Trophoblast cell (in vitro differentiated cells and primary cell): ENCODE data around the gene SHKBP1.

Experiments used
- DNase-seq, 2 donors: peaks; one replicate each; pipeline ENCODE4 v3.0.0-alpha.2; 2016
- H2AFZ ChIP-seq: 2 replicates; pipeline ENCODE4 v1.6.1; 2013; ENCODE audit warnings: low read length, moderate library complexity, mild to moderate bottlenecking; ENCODE audit not compliant: insufficient read depth, poor library complexity
- H2AK5ac ChIP-seq: 2 replicates; pipeline ENCODE4 v1.6.1; 2013; ENCODE audit warnings: mild to moderate bottlenecking, low read length
- H2BK120ac ChIP-seq: 2 replicates; pipeline ENCODE4 v1.6.1; 2013; ENCODE audit warnings: low read length, mild to moderate bottlenecking, moderate library complexity; ENCODE audit not compliant: insufficient read depth, poor library complexity
- H2BK12ac ChIP-seq: 2 replicates; pipeline ENCODE4 v1.6.1; 2013; ENCODE audit warnings: mild to moderate bottlenecking, low read length, moderate library complexity
- H2BK5ac ChIP-seq: 2 replicates; pipeline ENCODE4 v1.6.1; 2013; ENCODE audit warnings: low read length, low read depth, moderate library complexity, mild to moderate bottlenecking; ENCODE audit not compliant: poor library complexity
- H3K14ac ChIP-seq: 2 replicates; pipeline ENCODE4 v1.6.1; 2013; ENCODE audit warnings: mild to moderate bottlenecking, low read length
- H3K18ac ChIP-seq: 2 replicates; pipeline ENCODE4 v1.6.1; 2013; ENCODE audit warnings: mild to moderate bottlenecking, low read length
- H3K23ac ChIP-seq: 2 replicates; pipeline ENCODE4 v1.6.1; 2013; ENCODE audit warnings: low read length
- H3K27ac ChIP-seq: 2 replicates; pipeline ENCODE4 v1.5.1; 2013; ENCODE audit warnings: low read depth, mild to moderate bottlenecking, inconsistent platforms, low read length, moderate library complexity
- H3K27me3 ChIP-seq: 2 replicates; pipeline ENCODE4 v1.6.1; 2013; ENCODE audit warnings: inconsistent platforms, mild to moderate bottlenecking, low read length, moderate library complexity; ENCODE audit not compliant: insufficient read depth
- H3K36me3 ChIP-seq, 2 experiments: 1 replicate in 1 of 2; 2 replicates in 1 of 2; pipeline ENCODE4 v1.6.1; 2013; ENCODE audit warnings: low read length in 2 of 2, mild to moderate bottlenecking in 2 of 2, moderate library complexity in 1 of 2; ENCODE audit not compliant: insufficient read depth in 2 of 2, control insufficient read depth in 1 of 2
- H3K4ac ChIP-seq: 2 replicates; pipeline ENCODE4 v1.6.1; 2013; ENCODE audit warnings: low read depth, mild to moderate bottlenecking, low read length, moderate library complexity
- H3K4me1 ChIP-seq, 2 experiments: 1 replicate in 1 of 2; 2 replicates in 1 of 2; pipeline ENCODE4 v1.6.1; 2013; ENCODE audit warnings: low read length in 2 of 2, mild to moderate bottlenecking in 2 of 2, moderate library complexity in 1 of 2; ENCODE audit not compliant: insufficient read depth in 2 of 2, control insufficient read depth in 1 of 2
- H3K4me2 ChIP-seq: 2 replicates; pipeline ENCODE4 v1.6.1; 2013; ENCODE audit warnings: inconsistent platforms, mild to moderate bottlenecking, low read length, moderate library complexity
- H3K4me3 ChIP-seq: 2 replicates; pipeline ENCODE4 v1.5.1; 2013; ENCODE audit warnings: mild to moderate bottlenecking, low read depth, low read length, inconsistent platforms
- H3K79me1 ChIP-seq: one replicate; pipeline ENCODE4 v1.6.1; 2013; ENCODE audit warnings: low read length
- H3K79me2 ChIP-seq: 2 replicates; pipeline ENCODE4 v1.6.1; 2013; ENCODE audit warnings: low read length, mild to moderate bottlenecking; ENCODE audit not compliant: control insufficient read depth, insufficient read depth, poor library complexity
- H3K9ac ChIP-seq: 2 replicates; pipeline ENCODE4 v1.6.1; 2013; ENCODE audit warnings: mild to moderate bottlenecking, low read length
- H3K9me3 ChIP-seq: 2 replicates; pipeline ENCODE4 v1.6.1; 2013; ENCODE audit warnings: low read depth, mild to moderate bottlenecking, control low read depth, inconsistent platforms, low read length; ENCODE audit not compliant: insufficient read depth
- H4K12ac ChIP-seq: 2 replicates; pipeline ENCODE4 v1.6.1; 2013; ENCODE audit warnings: low read depth, mild to moderate bottlenecking, low read length, moderate library complexity
- H4K8ac ChIP-seq: 2 replicates; pipeline ENCODE4 v1.6.1; 2013; ENCODE audit warnings: low read depth, mild to moderate bottlenecking, low read length, moderate library complexity
- H4K91ac ChIP-seq: one replicate; pipeline ENCODE4 v1.6.1; 2013; ENCODE audit warnings: low read depth, mild to moderate bottlenecking, low read length, moderate library complexity
- WGBS: extraction: QIAGEN DNeasy Blood & Tissue Kit; methylation state at CpG from one replicate; pipeline ENCODE4 v1.1.7; 2013; ENCODE audit warnings: missing lambda C conversion rate; ENCODE audit not compliant: insufficient read length, insufficient coverage; ENCODE audit errors: extremely low coverage; 5-methylcytosine and 5-hydroxymethylcytosine counted together

The SHKBP1 gene

DNA sequence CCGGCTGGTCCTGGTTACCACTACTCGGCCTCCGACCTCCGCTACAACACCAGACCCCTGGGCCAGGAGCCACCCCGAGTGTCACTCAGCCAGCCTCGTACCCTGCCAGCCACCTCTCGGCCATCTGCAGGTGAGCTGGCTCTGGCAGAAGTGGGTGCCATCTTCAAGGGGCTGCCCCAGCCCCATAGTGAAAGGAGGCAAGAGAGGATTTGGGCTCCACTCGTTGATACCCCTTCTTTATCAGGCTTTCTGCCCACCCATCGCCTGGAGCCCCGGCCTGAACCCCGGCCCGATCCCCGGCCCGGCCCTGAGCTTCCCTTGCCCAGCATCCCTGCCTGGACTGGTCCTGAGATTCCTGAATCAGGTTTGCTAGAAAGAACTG, 31.6 kb downstream of the SHKBP1 start:
- Histone ChIP-seq H2BK12ac (no peak overlapping the region), H3K79me1 (peaks cover 22% of the 10 kb centered on the region), H3K4me2 (no peak overlapping the region), H3K27ac (no peak overlapping the region), H3K4me3 (no peak overlapping the region), H3K4ac (no peak overlapping the region), H3K23ac (no peak overlapping the region), H3K79me2 (no peaks in the 10 kb centered on the region), H2AFZ (no peak overlapping the region), H3K14ac (no peak overlapping the region), H3K9me3 (peaks cover 14% of the 10 kb centered on the region), H3K4me1 (peaks cover 28 to 36% of the 10 kb centered on the region in 2 experiments), H4K8ac (no peak overlapping the region), H2BK120ac (no peak overlapping the region), H3K18ac (no peak overlapping the region), H4K91ac (no peak overlapping the region), H4K12ac (no peak overlapping the region), H2AK5ac (no peak overlapping the region), H3K9ac (no peak overlapping the region), H3K27me3 (peaks cover 6% of the 10 kb centered on the region), H2BK5ac (no peak overlapping the region), H3K36me3 (peaks cover 0 to 3% of the 10 kb centered on the region in 2 experiments)
- no CpG with 5 or more reads among the region's 14 CpGs for WGBS
- DNase-seq: no peak

DNA sequence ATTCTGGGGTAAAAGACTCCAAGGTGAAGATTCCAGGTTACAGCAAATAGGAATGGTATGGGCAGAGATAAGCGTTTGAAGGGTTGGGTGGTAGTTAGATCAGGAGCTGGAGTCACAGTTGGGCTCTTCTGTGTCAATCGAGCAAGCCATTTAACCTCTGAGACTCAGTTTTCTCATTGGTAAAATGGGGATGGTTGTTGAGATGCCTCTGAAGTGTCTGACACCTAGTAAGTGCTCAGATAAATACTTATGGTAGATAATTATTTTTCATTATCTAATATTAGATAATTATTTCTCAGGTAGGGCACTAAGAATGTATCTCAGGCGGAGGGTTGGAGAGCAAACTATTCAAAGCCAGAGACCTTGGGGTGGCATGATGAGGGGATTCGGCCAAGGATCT, 32.3 kb downstream of the SHKBP1 start:
- no CpG with 5 or more reads among the region's 4 CpGs for whole genome bisulfite sequencing
- H4K8ac ChIP-seq: no peak overlapping the region
- no peak overlapping the region for H3K14ac ChIP-seq
- H2BK12ac ChIP-seq: no peak overlapping the region
- peaks cover 25% of the 10 kb centered on the region for H3K79me1 ChIP-seq
- H3K9me3 ChIP-seq: peaks cover 15% of the 10 kb centered on the region
- no peak overlapping the region for H3K27ac ChIP-seq
- H2AFZ ChIP-seq: no peak overlapping the region
- H2BK5ac ChIP-seq: no peak overlapping the region
- no peak overlapping the region for H3K4ac ChIP-seq
- H3K79me2 ChIP-seq: no peaks in the 10 kb centered on the region
- peaks cover 0 to 3% of the 10 kb centered on the region in 2 experiments for H3K36me3 ChIP-seq
- DNase-seq: peak; percentile 18 to 46
- H4K91ac ChIP-seq: no peak overlapping the region
- H2AK5ac ChIP-seq: no peak overlapping the region
- no peak overlapping the region for H3K4me3 ChIP-seq
- H3K23ac ChIP-seq: no peak overlapping the region
- H3K9ac ChIP-seq: no peak overlapping the region
- H3K27me3 ChIP-seq: peaks cover 6% of the 10 kb centered on the region
- H2BK120ac ChIP-seq: no peak overlapping the region
- peaks cover 28 to 34% of the 10 kb centered on the region in 2 experiments for H3K4me1 ChIP-seq
- no peak overlapping the region for H3K18ac ChIP-seq
- no peak overlapping the region for H4K12ac ChIP-seq
- H3K4me2 ChIP-seq: no peak overlapping the region

DNA sequence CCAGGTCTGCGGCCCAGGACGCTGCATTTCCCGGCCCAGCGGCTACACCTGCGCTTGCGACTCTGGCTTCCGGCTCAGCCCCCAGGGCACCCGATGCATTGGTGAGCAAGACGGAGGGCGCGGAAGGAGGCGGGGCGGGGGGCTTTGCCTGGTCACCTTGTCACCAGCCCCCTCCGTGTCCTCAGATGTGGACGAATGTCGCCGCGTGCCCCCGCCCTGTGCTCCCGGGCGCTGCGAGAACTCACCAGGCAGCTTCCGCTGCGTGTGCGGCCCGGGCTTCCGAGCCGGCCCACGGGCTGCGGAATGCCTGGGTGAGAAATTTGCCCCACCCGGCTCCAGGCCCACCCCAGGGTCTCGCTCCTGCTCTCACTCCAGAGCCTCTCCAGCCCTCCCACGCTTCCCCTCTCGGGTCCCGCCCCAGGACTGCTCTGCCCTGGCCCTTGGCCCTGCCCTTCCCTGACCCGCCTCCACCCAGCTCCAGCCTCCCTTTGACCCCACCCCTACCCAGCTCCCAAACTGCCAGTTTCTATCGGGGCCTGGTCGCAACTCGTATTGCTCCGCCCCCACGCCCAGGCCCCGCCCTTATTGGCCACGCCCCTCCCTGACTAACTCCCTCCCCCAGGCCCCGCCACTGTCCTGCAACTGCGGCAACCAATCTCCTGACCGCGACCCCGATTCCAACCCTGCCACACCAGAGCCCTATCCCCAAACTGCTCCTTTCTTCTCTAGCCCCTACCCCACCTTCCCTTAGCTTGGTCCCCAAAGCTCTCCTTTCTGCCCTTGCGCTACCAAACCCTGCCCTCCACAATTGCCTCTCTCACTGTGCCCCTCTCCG, 33.1 kb downstream of the SHKBP1 start:
- Histone ChIP-seq H3K4me2 (peak overlapping the region; percentile 73), H3K9ac (no peak overlapping the region), H3K4me1 (peaks cover 25 to 28% of the 10 kb centered on the region in 2 experiments), H3K9me3 (peaks cover 12% of the 10 kb centered on the region), H3K4me3 (peak overlapping the region; percentile 49), H3K14ac (peak overlapping the region; percentile 16), H2BK5ac (no peak overlapping the region), H2BK12ac (peak overlapping the region; percentile 51), H3K18ac (peak overlapping the region; percentile 39), H4K91ac (peak overlapping the region; percentile 38), H3K27me3 (peaks cover 6% of the 10 kb centered on the region), H3K27ac (no peak overlapping the region), H2AFZ (peak overlapping the region; percentile 52), H2AK5ac (peak overlapping the region; percentile 35), H4K8ac (peak overlapping the region; percentile 28), H3K23ac (no peak overlapping the region), H3K4ac (no peak overlapping the region), H4K12ac (peak overlapping the region; percentile 24), H3K79me1 (peaks cover 30% of the 10 kb centered on the region), H3K79me2 (peaks cover 4% of the 10 kb centered on the region), H2BK120ac (peak overlapping the region; percentile 1), H3K36me3 (peaks cover 0 to 3% of the 10 kb centered on the region in 2 experiments)
- WGBS: no CpG with 5 or more reads among the region's 50 CpGs
- peak; percentile 82 to 85 for DNase-seq

DNA sequence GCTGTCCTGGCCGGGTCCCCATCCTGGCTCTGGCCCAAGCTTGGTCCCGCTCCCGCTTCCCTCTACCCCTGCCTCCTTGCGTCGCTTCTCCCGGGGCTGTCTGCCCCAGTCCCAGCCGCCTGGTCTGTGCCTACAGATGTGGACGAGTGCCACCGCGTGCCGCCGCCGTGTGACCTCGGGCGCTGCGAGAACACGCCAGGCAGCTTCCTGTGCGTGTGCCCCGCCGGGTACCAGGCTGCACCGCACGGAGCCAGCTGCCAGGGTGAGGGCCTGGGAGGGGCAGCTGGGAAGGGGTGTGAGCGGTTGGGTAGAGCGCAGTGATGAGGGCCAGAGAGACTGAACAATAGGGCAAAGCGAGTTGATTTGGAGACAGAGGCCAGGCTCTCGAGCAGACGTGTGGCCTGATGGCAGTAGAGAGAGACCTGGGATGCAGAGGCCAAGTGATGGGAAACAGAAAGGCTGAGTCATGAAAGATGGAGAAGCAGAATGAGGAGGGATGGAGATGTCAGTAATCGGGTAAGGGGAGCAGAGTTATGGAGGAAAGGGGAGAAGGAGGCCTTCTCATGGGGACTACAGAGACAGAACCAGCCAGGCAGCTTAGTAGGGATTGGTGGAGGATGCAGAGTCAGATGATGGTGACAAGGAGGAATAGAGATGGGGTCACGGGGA, 33.9 kb downstream of the SHKBP1 start:
- H3K79me2 ChIP-seq: peaks cover 4% of the 10 kb centered on the region

More for the DNA sequence above, 33.9 kb downstream of the SHKBP1 start:
- Histone ChIP-seq H3K79me1 (peaks cover 23% of the 10 kb centered on the region), H3K36me3 (peaks cover 0 to 3% of the 10 kb centered on the region in 2 experiments), H3K23ac (no peak overlapping the region), H3K27ac (no peak overlapping the region), H4K12ac (peak overlapping the region; percentile 24), H3K9me3 (peaks cover 11% of the 10 kb centered on the region), H4K91ac (peak overlapping the region; percentile 38), H3K4me2 (peak overlapping the region; percentile 33), H3K14ac (peak overlapping the region; percentile 20), H3K4ac (no peak overlapping the region), H2BK5ac (no peak overlapping the region), H2BK120ac (peak overlapping the region; percentile 1), H3K9ac (no peak overlapping the region), H3K4me1 (peaks cover 18 to 22% of the 10 kb centered on the region in 2 experiments), H4K8ac (peak overlapping the region; percentile 11), H2BK12ac (peak overlapping the region; percentile 51), H3K4me3 (no peak overlapping the region), H3K27me3 (peaks cover 6% of the 10 kb centered on the region), H2AFZ (peak overlapping the region; percentile 52), H2AK5ac (peak overlapping the region; percentile 35), H3K18ac (peak overlapping the region; percentile 39)
- WGBS: no CpG with 5 or more reads among the region's 29 CpGs
- DNase-seq: no peak
